Pancreas (tissue), 10 donors: Measurements from ENCODE around the gene RND1. TPM values are rescaled to one million over a fixed set of nuclear protein-coding genes. Genes with fewer than 3 reads are reported as not detected.
"Not testable (repeated sequence)": the region's sequence is repeated elsewhere in the genome, so short reads cannot be mapped to it uniquely, and the experiment has no call there.

Experiments used
- ATAC-seq, 4 donors: fragments of 200-7000 bp; cut with Tn5 transposase; one replicate each; pipeline versions ENCODE4 v1.8.0 to v1.9.1; 2020; ENCODE audit warnings: mild to moderate bottlenecking in 4 of 4, moderate library complexity in 4 of 4
- DNase-seq, 6 donors: peaks; one replicate each; pipeline ENCODE4 v3.0.0-alpha.2; 2020
- FAIRE-seq: peaks from 2 replicates; lab custom pipeline; 2012; peaks lifted over from hg19 to GRCh38; lab: Jason Lieb, UNC
- H3K27ac ChIP-seq, 4 donors: fragments of 200-600 bp; sonication (generic); 1 replicate in 3 of 4; 2 replicates in 1 of 4; pipeline versions ENCODE4 v1.5.0 to v1.8.0; 2020
- H3K27me3 ChIP-seq, 4 donors: fragments of 200-600 bp; one replicate each; pipeline ENCODE4 v1.8.0; 2021
- H3K36me3 ChIP-seq, 3 donors: fragments of 200-600 bp; sonication (generic) in 1 of 3; one replicate each; pipeline versions ENCODE4 v1.5.0 to v1.8.0; 2020 to 2021
- H3K4me1 ChIP-seq, 3 donors: fragments of 200-600 bp; one replicate each; pipeline ENCODE4 v1.8.0; 2021
- H3K4me3 ChIP-seq, 4 donors: fragments of 200-600 bp; sonication (generic) in 2 of 4; one replicate each; pipeline versions ENCODE4 v1.5.0 to v1.8.0; 2020 to 2021
- H3K9me3 ChIP-seq, 4 donors: fragments of 200-600 bp; one replicate each; pipeline ENCODE4 v1.8.0; 2021
- WGBS, 2 donors: extraction: QIAGEN DNeasy Blood & Tissue Kit; methylation state at CpG; one replicate each; pipeline ENCODE4 v1.1.7; 2013; 5-methylcytosine and 5-hydroxymethylcytosine counted together
- intact Hi-C, 3 donors: fragments of 100-400 bp; cut with DNase I; formaldehyde crosslinking; loops; one replicate each; pipeline versions ENCODE4 v1.11.1 to v1.14.2; 2022
- polyA plus RNA-seq, 2 donors: library from polyadenylated mRNA; stranded (reverse); fragments of 200-250 nt; gene quantifications; one replicate each; pipeline ENCODE4 v1.2.3, GENCODE V29; 2013
- total RNA-seq, 6 donors: library from RNA; stranded (reverse); fragmentation: NEBNext Ultra II Directional in 4 of 6; extraction: Animal tissue kit (Norgen Biotek cat#: 25700) in 4 of 6; gene quantifications; one replicate each; pipeline versions ENCODE4 v1.2.1 to v1.2.4, GENCODE V29; 2021 to 2023
- TF ChIP-seq, protein P1 (sequence below), 4 donors: fragments of 200-600 bp; sonication (generic) in 3 of 4; IDR thresholded peaks; one replicate each; pipeline versions ENCODE4 v1.5.0 to v1.8.0; 2021; ENCODE audit warnings: antibody characterized with exemption in 4 of 4
- donor health status: healthy with polysubstance abuse.
- donor health status: DM: no; HTN: no; CAD: no; lungs with moderate emphysema.
- donor health status: DM: no; HTN: no; CAD: no.
- donor health status: control.
- donor health status: control.
- donor health status: Bipolar disorder and iron deficiency.
- donor health status: DM: yes; HTN: yes; CAD: no.
- donor health status: DM: no; HTN: no; CAD: no.
- donor health status: DM: no; HTN: no; CAD: no.
- donor health status: DM: yes; HTN: yes; CAD: no.

The RND1 gene
- total RNA-seq (1 to 10 TPM in 4 of 6 donors, under 1 TPM in 2; 0.74 to 6.3 (median 1.3) TPM), polyA plus RNA-seq (1 to 10 TPM; 2.7 to 4.2 TPM)

DNA sequence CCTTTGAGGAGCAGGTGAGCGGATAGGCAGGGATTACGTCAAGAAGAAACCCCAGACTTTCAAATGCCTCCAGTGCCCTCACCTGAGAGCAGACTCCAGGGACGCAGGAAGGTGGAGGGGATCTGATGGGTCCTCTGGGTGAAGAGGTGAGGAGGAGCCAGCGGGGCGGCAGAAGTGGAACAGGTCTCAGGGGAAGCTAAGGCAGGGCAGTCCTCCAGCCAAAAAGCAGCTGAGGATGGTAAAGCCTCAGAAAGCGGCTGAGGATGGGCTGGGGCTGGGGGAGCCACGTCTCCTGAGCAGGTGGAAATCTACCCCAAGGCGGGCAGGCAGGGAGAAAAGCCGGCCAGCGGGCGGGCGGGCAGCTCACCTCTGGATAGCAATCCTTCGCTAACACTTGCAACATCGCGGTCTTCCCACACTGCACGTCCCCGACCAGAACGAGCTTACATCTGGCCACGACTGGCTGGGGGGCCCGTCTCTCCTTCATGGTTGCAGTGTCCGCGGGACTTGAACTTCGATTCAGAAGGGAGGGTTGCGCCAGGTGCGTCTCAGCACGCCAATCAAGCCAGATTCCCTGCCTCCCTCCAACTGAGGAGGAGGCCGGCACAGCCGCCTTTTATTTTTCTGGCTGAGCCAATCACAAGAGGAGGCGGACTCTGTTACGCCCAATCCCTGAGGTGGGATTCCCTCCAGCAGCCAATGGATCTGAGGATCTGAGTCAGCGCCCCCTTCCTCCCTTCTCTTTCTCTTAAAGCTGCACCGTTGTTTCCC lies at the start of gene RND1:
RND1 (minus strand) TSS at position 590 of the 771 bp plus-strand sequence; CDS start at position 487, 103 bp downstream.
- Histone ChIP-seq H3K9me3 (no peaks in the 10 kb centered on the region), H3K4me3 (peak within 1 kb of the TSS; percentile 33 to 84 (median 44)), H3K4me1 (peaks cover 0 to 14% (median 0%) of the 10 kb centered on the region in 3 donors), H3K36me3 (no peaks in the 10 kb centered on the region), H3K27ac (peak within 1 kb of the TSS in 2 of 4 donors; percentile 80 to 81), H3K27me3 (no peaks in the 10 kb centered on the region)
- 2 to 3% methylated on average over 30 to 32 of the region's 32 CpGs for WGBS, 2 donors
- FAIRE-seq (peak; percentile 81), DNase-seq (peak; percentile 90 to 96 (median 93)), ATAC-seq (peak; percentile 97 to 99 (median 98))
- TF ChIP-seq, protein P1, sequence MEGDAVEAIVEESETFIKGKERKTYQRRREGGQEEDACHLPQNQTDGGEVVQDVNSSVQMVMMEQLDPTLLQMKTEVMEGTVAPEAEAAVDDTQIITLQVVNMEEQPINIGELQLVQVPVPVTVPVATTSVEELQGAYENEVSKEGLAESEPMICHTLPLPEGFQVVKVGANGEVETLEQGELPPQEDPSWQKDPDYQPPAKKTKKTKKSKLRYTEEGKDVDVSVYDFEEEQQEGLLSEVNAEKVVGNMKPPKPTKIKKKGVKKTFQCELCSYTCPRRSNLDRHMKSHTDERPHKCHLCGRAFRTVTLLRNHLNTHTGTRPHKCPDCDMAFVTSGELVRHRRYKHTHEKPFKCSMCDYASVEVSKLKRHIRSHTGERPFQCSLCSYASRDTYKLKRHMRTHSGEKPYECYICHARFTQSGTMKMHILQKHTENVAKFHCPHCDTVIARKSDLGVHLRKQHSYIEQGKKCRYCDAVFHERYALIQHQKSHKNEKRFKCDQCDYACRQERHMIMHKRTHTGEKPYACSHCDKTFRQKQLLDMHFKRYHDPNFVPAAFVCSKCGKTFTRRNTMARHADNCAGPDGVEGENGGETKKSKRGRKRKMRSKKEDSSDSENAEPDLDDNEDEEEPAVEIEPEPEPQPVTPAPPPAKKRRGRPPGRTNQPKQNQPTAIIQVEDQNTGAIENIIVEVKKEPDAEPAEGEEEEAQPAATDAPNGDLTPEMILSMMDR (IDR thresholded peaks at IDR 0.05) = no peak
- intact Hi-C loops = no loop called here

DNA sequence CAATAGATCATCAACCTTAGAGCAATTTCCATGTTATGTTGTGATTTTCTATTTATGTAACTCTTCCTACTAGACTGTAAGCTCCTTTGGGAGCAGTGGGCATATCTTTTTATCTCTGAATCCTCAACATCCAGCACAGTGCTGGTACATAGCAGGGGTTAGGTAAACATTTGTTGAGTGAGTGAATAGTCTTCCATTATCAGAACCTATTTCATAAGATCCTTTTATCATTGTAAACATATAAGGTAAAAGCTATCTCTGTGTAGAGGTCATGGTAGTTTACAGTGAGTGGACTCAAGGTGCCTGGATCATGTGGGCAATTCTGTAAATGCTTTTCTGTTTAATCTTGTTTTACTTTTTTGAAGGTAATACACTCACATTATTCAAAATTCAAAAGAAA lies 44.5 kb upstream of the RND1 start:
- Histone ChIP-seq H3K36me3 (no peaks in the 10 kb centered on the region), H3K27ac (peak overlapping the region in 1 of 4 donors; percentile 0), H3K4me3 (no peak overlapping the region), H3K4me1 (peaks cover 3 to 20% (median 7%) of the 10 kb centered on the region in 3 donors), H3K27me3 (no peaks in the 10 kb centered on the region), H3K9me3 (no peaks in the 10 kb centered on the region)
- TF ChIP-seq, protein P1 (IDR thresholded peaks at IDR 0.05) = no peak
- FAIRE-seq = no peak
- DNase-seq = no peak
- intact Hi-C loops = no loop called here
- peak in 1 of 4 donors; percentile 8 for ATAC-seq

DNA sequence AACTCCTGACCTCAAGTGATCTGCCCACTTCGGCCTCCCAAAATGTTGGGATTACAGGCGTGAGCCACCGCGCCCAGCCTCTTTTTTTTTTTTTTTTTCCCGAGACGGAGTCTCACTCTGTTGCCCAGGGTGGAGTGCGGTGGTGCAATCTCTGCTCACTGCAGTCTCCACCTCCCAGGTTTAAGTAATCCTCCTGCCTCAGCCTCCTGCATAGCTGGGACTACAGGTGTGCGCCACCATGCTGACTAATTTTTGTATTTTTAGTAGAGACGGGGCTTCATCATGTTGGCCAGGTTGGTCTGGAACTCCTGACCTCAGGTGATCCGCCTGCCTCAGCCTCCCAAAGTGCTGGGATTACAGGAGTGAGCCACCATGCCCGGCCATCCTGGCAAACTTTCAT lies 44.0 kb upstream of the RND1 start:
- ATAC-seq, DNase-seq, H3K9me3 ChIP-seq, H3K36me3 ChIP-seq, FAIRE-seq, H3K27me3 ChIP-seq, H3K4me3 ChIP-seq, intact Hi-C loops: not testable (repeated sequence)
- WGBS, 2 donors = 85 to 99% methylated on average over 6 to 11 of the region's 11 CpGs
- Histone ChIP-seq H3K27ac (peak overlapping the region in 1 of 4 donors; percentile 0), H3K4me1 (peaks cover 3 to 23% (median 7%) of the 10 kb centered on the region in 3 donors)

DNA sequence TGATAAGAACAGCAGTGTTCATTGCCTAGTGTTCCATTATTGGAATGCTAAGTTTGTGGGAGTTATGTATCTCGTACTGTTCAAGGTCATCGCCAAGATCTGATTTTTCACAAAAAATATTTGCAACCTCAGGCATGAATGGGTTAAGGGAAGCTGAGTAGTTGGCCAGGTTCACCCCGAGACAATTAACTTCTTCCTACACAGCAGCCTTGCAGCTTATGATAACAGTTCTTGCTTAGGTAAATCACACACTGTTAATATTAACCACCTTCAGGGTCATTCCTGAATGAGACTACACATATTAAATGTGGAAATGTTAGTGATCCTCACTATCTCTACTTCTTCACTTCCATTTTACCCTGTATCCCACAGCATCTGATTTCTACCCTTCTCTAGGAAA lies 41.6 kb upstream of the RND1 start:
- H3K4me3 ChIP-seq = no peak overlapping the region
- TF ChIP-seq, protein P1 (IDR thresholded peaks at IDR 0.05) = no peak
- DNase-seq = no peak
- no peaks in the 10 kb centered on the region for H3K27me3 ChIP-seq
- peak overlapping the region in 2 of 4 donors; percentile 50 to 75 for H3K27ac ChIP-seq
- intact Hi-C loops = no loop called here
- H3K36me3 ChIP-seq = no peaks in the 10 kb centered on the region
- no peaks in the 10 kb centered on the region for H3K9me3 ChIP-seq
- H3K4me1 ChIP-seq = peaks cover 3 to 29% (median 7%) of the 10 kb centered on the region in 3 donors
- 6% methylated on average over 3 of the region's 3 CpGs for WGBS, 2 donors
- ATAC-seq = peak; percentile 53 to 86 (median 73)
- no peak for FAIRE-seq

DNA sequence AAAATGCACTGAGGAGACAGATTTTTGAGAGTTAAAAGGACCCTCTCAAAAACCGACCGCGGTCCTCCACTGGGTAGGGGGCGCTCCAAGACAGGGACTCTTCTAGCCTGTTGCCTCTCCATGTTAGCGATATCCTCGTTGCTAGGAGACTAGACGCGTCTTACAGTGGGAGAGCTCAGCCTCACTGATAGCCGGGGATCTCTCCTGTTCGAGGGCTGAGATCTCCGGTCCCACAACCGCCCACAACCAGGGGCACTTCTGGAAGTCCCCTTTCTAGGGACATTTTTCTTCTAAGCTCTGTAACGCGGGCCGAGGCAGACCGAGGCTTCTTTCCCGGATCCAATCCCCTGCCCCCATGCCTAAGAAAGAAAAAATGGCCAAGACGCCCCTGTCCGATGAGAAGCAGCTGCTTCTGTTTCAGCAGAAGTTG lies 38.3 kb upstream of the RND1 start:
- H3K36me3 ChIP-seq = no peaks in the 10 kb centered on the region
- 1% methylated on average over 19 of the region's 19 CpGs for WGBS, 2 donors
- H3K4me3 ChIP-seq = peak overlapping the region; percentile 13 to 52 (median 34)
- peaks cover 3 to 23% (median 7%) of the 10 kb centered on the region in 3 donors for H3K4me1 ChIP-seq
- H3K9me3 ChIP-seq = no peaks in the 10 kb centered on the region
- H3K27me3 ChIP-seq = no peaks in the 10 kb centered on the region
- FAIRE-seq (no peak), ATAC-seq (peak; percentile 90 to 96 (median 94)), DNase-seq (peak; percentile 83 to 89 (median 84))
- TF ChIP-seq, protein P1 (IDR thresholded peaks at IDR 0.05) = peak; percentile 30 to 62 (median 52)
- intact Hi-C loops = no loop called here
- H3K27ac ChIP-seq = peak overlapping the region in 3 of 4 donors; percentile 28 to 58 (median 40)
